Epithelial cell of esophagus (primary cell): ENCODE measurements around the gene ALPL.

Experiments
- DNase-seq: peaks from one replicate; pipeline ENCODE4 v3.0.0; 2010; ENCODE audit warnings: low read depth
- H3K4me3 ChIP-seq: 2 replicates; pipeline ENCODE4 v1.5.1; 2011; ENCODE audit warnings: mild to moderate bottlenecking, low read length, control low read depth
- TF ChIP-seq, protein P1 (sequence below): IDR thresholded peaks from 2 replicates; pipeline ENCODE4 v1.5.1; 2011; ENCODE audit warnings: low read depth, mild to moderate bottlenecking, low read length, control low read depth, inconsistent platforms; ENCODE audit not compliant: insufficient read depth; ENCODE audit errors: missing control alignments

ALPL gene

DNA sequence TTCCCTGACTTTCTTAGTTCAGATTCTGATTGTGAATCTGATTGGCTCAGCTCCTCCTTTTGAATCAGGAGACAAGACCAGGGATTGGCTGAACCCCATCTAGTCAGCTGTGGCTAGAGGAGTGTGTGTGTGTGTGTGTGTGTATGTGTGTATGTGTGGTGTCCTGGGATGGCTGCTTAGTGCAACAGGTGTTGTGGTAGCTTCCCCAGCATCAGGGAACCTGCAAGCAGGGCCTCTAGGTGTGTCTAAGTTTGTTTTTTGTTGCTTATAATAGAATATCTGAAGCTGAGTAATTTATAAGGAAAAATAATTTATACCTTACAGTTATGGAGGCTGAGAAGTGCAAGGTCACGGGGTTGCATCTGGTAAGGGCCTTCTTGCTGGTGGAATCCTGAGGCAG, 13.2 kb upstream of the ALPL start:
- no peak for DNase-seq
- TF ChIP-seq, protein P1, sequence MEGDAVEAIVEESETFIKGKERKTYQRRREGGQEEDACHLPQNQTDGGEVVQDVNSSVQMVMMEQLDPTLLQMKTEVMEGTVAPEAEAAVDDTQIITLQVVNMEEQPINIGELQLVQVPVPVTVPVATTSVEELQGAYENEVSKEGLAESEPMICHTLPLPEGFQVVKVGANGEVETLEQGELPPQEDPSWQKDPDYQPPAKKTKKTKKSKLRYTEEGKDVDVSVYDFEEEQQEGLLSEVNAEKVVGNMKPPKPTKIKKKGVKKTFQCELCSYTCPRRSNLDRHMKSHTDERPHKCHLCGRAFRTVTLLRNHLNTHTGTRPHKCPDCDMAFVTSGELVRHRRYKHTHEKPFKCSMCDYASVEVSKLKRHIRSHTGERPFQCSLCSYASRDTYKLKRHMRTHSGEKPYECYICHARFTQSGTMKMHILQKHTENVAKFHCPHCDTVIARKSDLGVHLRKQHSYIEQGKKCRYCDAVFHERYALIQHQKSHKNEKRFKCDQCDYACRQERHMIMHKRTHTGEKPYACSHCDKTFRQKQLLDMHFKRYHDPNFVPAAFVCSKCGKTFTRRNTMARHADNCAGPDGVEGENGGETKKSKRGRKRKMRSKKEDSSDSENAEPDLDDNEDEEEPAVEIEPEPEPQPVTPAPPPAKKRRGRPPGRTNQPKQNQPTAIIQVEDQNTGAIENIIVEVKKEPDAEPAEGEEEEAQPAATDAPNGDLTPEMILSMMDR: no peak
- H3K4me3 ChIP-seq: no peak overlapping the region

DNA sequence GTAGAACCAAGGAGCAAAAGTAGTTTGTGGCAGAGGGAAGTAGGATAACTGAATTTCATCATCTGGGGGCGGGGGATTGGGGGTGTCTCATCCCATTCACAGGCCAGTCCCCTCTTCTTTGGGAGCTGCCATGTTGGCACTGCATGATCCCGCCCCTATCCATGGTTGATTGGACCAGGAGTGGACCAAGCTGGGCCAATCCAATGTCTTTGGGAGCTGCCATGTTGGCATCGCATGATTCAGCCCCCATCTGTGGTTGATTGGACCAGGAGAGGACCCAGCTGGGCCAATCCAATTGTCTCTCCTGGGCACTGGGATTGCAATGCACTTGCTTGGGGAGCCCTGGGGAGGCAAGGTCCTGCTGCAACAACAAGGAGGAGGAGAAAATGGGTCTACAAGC, 12.3 kb upstream of the ALPL start:
- DNase-seq: no peak
- TF ChIP-seq, protein P1: no peak
- H3K4me3 ChIP-seq: no peak overlapping the region

DNA sequence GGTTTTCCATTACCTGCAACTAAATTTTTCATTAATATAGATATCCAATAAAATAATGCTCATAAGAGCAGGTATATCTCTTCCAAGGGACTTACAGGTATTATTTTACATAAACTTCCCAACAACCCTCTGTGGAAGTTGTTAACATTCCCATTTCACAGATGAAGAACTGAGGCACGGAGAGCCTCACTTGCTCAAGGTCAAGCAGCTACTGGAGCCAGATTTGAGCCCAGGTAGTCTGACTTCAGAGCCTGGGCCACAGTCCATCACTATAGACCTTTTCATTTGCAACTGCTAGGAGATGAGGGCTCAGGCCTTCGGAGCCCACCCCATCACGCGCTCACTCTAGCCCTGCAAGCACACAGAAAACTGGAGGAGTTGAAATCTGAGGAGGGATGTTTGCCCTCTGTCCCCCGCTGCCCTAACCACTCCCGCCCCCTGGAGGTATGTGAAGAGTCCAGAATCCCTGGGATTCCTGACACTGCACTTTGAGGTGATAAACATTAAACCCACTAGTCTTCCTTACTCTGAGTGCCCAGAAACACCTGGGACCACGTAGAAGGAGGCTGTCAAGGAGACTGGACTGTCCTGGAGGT, 11.7 kb upstream of the ALPL start:
- no peak overlapping the region for H3K4me3 ChIP-seq
- no peak for DNase-seq
- TF ChIP-seq, protein P1: no peak

DNA sequence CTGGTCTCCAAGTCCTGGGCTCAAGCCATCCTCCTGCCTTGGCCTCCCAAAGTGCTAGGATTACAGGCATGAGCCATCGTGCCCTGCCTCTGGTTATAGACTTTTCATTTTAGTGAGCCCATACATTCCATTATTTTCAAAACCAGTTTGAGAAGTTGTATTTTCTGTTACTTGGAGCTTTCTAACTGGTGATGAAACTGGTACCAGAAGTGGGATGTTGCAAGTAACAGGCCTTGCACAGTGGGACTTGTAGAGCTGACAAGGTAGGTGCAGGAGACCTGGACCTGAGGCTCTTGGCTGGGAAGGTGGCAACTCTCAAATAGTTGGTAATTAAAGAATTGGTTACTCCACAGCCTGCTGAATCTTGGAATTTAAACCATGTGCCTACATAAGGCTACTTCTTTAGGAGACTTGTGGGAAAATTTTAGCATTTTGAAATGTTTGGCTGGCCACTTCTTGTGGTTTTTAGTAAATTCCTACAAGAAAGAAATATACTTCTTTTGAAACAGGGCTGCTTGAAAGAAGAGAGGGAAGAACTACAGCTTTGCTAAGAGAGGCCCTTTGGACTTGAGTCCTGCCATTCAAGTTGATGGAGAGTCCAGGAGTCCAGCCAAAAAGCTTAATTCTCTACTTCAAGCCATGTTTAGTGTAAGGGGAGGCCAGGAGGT, 9.8 kb upstream of the ALPL start:
- no peak overlapping the region for H3K4me3 ChIP-seq
- TF ChIP-seq, protein P1: no peak
- no peak for DNase-seq

DNA sequence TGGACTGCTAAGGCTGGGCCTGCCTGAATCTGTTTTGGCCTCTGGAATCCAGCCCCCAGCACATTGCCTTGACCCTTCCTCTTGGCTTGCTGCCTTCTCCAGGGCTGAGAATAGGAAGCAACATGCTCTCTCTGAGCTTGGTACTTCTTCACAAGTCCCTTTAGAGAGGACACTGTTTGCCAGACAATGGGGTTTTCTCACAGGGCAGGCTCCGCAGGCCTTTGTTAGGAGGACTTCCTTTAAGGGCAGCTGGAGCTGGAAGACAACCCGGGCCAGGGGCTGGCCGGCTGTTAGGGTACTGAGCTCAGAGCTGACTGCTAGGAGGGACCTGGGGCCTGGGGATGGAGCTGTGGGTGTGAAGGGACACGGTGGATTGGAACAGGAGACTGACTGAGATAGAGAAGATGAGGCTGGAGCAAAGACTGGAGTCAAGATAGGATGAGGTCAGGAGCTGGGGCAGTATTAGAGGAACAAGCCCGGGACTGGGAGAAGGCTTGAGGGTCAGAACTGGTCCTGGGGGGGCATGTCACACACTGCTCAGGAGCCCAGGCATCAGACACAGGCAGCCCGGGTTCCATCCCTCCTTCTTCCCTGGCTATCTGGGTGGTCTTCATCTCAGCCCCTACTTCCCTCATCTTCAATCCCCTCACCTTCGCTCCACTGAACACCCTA, 5.4 kb upstream of the ALPL start:
- H3K4me3 ChIP-seq: no peak overlapping the region
- DNase-seq: no peak
- TF ChIP-seq, protein P1: no peak

DNA sequence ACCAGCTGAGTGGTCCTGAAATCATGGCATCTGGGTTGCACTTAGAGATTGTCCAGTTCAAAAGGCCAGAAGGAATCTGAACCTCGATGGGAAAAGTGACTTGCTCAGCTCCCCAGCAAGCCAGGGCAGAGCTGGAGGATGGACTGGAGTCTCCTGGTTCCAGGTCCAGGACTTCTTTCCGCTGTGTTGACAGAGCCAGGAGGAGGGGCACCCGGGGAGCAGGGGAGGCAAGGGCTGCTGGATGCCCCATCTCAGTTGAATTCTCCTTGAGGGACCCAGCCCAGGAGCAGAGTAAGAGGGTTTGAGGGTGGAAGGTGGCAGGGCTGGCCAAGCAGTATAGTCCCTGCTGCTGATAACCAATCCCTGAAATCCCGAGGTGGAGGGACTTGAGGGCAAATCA, 2.4 kb upstream of the ALPL start:
- DNase-seq: no peak
- H3K4me3 ChIP-seq: no peak overlapping the region
- TF ChIP-seq, protein P1: no peak
